HG03039 (cell line): ENCODE results near the gene ARSK.
"Not testable (repeated sequence)": the region's sequence is repeated elsewhere in the genome, so short reads cannot be mapped to it uniquely, and the experiment has no call there.

ENCODE experiments used
- ATAC-seq: cut with Tn5 transposase; IDR thresholded peaks from one replicate; pipeline ENCODE4 v1.9.1; 2021; ENCODE audit warnings: mild to moderate bottlenecking, moderate library complexity; ENCODE audit not compliant: unreplicated experiment

Gene ARSK

DNA sequence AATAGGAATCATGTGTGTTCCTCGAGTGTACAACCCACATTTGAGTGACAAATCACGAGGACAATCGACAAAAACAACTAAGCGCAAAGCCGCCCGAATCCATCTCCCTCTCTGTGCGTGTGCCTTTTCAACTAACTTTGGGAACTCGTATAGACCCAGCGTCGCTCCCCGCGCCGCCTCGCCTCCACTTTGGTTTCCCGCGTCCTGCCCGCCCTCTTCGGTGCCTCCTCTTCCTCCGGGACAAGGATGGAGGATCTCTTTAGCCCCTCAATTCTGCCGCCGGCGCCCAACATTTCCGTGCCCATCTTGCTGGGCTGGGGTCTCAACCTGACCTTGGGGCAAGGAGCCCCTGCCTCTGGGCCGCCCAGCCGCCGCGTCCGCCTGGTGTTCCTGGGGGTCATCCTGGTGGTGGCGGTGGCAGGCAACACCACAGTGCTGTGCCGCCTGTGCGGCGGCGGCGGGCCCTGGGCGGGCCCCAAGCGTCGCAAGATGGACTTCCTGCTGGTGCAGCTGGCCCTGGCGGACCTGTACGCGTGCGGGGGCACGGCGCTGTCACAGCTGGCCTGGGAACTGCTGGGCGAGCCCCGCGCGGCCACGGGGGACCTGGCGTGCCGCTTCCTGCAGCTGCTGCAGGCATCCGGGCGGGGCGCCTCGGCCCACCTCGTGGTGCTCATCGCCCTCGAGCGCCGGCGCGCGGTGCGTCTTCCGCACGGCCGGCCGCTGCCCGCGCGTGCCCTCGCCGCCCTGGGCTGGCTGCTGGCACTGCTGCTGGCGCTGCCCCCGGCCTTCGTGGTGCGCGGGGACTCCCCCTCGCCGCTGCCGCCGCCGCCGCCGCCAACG is 65.3 kb downstream of the ARSK start, which contains the start of gene GPR150:
Gene GPR150 (plus strand): TSS at position 58 of the 840 bp plus-strand sequence. CDS start 189 bp downstream, at position 247.
- ATAC-seq: peak; percentile 52

- peak; percentile 41 for ATAC-seq
These were observed 66.3 kb downstream of the ARSK start for GRCh38 chr5:95620870-95621838.

DNA sequence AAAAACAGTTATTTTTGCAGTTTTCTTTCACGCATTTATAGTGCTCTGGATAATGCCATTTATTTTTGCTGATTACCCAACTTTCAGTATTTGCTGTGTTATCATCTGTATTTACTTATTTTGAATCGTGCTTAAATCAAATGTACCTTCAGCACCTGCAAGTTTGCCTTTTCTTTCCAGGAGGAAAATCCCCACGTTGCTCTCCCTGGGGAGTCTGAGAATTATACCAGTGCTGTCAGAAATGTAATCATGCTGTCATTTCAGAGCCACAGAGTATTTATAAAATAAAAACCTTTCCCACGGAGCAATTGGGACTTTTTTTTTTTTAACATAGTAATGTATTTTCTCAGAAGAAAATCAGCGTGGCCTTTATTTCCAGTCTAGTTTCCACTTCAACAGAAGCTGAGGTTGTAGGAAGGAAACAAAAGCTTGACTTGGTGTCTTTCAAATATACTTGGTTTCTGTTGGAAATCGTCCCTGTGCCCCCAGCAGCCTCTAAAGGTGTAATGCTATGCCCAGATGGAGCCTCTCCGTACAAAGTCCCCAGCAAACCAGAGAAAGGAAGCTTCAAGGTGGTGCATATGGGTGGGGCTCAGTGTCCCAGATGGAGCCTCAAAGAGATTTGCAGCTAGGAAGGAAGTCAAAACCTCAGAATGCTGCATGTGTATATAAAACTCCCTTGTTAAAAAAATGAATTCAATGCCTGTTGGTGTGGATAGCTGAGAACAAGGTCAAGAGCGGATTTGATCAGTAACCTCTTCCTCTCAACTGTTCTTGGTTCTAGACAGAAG is 67.1 kb downstream of the ARSK start:
- ATAC-seq: no peak

DNA sequence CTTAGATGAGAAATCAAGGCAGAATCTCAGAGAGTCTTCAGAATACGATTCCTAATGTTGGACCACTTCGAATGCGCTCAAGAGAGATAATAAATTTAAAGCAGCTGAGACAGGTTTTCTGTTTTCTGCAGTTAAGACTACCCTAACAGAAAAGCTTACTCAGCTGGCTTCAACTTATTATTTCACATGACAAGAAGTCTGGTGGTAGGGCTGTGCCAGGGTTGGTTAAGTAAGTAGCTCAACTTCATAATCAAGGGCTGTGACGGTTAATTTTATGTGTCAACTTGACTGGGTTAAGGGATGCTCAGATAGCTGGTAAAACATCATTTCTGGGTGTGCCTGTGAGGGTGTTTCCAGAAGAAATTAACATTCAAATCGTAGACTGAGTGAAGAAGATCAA is 68.8 kb downstream of the ARSK start:
- ATAC-seq: no peak

DNA sequence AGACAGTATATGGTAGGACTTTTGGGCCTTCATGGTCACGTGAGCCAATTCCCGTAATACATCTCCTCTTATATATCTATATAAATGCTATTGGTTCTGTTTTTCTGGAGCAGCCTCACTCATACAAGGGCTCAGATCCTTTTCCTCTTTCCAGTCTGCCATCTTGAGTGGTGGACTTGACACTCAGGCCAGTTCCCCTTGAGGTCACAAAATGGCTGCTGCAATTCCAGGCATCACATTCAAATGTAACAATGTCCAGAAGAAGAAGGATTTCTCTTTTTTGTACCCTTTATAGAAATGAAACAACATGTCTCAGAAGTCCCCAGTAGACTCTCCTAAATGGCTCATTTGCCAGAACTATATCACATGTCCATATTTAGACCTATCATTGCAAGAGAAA is 69.5 kb downstream of the ARSK start:
- no peak for ATAC-seq

DNA sequence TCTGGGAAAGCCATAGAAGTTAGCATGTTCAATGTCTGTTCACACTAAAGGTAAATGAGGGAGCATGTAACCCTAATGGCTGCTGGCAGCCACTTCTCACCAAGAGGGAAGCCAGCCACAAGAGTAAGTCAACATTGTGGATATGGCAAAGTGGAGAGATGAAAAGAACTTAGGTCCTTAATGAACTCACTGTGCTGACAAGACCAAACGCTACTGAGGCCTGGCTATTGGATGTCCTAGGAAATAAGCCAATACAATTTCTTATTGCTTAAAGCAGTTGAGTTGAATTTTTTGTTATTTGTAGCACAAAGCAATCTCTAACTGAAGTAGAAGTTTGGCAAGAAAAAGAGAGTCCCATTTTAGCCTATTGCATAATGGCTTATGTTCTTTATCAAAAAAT is 71.8 kb downstream of the ARSK start:
- no peak for ATAC-seq

GRCh38 chr5:95627971-95628810 is 73.3 kb downstream of the ARSK start:
- ATAC-seq: no peak

DNA sequence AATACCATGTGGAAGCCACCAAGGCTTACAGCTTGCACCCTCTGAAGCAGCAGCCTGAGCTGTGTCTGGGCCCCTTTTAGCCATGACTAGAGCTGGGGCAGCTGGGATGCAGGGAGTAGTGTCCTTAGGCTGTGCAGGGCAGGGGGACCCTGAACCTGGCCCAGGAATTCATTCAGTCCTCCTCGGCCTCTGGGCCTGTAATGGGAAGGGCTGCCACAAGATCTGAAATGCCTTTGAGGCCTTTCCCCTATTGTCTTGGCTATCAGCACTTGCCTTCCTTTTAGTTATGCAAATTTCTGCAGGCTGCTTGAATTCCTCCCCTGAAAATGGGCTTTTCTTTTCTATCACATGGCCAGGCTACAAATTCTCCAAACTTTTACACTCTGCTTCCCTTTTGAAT is 74.0 kb downstream of the ARSK start:
- ATAC-seq: no peak

GRCh38 chr5:95630394-95630917 is 75.6 kb downstream of the ARSK start:
- no peak for ATAC-seq

DNA sequence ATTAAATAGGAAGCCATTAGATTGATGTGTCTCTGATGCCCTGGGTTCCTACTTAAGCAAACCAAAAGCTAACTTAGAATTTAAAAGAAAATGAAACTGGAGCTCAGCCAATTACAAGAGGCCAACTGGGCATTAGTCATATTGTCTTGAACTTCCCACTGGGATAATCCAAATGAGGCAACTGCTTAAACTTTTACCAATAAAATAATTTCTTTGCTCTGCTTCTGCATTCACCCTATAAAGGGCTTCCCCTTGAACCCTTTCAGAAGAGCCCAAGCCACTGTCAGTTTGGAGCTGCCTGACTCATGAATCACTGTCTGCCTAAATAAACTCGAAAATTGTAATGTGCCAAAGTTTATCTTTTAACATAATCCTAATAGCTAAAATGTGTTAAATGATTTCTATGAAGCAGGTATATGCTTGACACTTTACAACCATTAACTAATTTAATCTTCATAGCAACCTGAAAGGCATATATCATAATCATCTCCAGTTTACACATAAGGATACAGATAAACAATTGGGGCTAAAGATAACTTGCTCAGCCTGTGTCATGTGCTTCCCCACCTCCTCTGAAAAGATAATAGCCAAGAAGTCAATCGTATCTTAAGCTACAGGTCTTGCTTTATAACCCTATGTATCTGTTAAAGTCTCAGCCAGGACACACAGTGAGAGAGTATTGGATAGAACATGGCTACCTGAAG is 76.5 kb downstream of the ARSK start:
- no peak for ATAC-seq

DNA sequence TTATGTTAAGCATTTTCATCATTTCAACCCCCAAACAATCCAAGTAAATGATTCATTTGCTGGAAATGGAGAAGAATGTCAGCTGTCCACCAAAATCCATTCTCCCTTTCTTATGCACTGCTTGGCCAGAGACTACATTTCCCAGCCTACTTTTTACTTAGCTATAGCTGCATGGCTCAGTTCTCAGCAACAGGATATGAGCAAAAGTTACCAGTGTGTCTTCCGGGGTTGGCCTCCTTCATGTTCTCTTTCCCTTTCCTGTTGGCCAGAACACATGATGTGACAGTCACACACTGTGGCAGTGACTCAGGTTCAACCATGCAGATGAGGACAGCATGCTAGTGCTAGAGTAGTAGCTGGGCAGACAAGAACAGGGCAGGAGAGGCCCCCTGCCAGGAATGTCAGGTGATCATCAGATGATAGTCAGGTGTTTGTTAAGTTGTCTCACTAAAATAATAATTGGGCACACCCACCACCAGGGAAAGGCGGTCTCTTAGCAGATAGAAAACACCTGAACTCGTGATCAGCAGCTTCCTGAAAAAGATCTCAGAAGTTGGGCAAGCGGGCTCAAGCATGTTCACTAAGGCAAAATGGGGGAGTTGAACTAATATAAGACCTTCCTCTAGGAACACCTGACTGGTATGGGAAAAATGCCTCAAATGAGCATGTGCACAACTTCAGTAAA is 77.2 kb downstream of the ARSK start:
- peak; percentile 51 for ATAC-seq

DNA sequence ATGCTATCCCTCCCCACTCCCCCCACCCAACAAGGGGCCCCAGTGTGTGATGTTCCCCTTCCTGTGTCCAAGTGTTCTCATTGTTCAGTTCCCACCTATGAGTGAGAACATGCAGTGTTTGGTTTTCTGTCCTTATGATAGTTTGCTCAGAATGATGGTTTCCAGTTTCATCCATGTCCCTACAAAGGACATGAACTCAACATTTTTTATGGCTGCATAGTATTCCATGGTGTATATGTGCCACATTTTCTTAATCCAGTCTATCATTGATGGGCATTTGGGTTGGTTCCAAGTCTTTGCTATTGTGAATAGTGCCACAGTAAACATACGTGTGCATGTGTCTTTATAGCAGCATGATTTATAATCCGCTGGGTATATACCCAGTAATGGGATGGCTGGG is 78.0 kb downstream of the ARSK start:
- not testable (repeated sequence) for ATAC-seq

DNA sequence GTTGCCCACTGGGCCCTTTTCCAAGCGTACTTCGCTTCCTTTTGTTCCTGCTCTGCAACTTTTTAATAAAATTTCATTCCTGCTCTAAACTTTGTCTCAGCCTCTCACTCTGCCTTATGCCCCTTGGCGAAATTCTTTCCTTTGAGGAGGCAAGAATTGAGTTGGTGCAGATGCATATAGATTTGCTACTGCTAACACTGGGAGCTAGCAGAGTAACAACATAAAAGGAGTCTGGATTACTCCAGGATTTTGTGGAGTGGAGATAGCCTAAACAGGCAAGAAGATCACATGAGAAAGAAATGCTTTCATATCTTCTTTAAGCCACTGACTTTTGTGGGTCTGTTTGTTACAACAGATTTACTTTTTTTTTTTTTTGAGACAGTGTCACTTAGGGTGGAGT is 78.8 kb downstream of the ARSK start:
- no peak for ATAC-seq

- no peak for ATAC-seq
These were observed 79.2 kb downstream of the ARSK start for GRCh38 chr5:95634081-95634480.

GRCh38 chr5:95638632-95639031 is 83.7 kb downstream of the ARSK start:
- ATAC-seq: no peak

DNA sequence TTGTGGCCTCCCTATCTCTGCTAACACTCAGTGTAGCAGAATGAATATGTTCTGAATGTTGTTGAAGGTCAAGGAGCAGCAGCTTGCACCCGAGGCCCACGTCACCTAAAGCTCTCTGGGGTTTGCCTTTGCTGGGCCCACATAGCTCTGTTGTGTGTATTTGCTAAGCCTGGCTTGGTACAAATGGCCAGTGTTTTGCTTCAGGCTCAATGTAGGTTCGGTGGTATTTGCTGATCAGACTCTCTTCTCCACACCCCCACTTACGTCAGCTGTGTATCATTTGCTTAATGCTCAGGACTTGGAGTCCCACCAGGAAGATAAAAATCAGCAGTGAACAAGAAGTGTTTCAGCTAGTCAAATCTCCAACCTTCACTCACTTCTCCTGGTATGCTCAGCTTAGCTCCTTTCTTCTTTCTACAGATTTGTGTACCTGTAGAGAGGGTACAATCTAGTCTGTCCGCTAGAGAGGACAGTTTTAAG is 86.9 kb downstream of the ARSK start:
- no peak for ATAC-seq

DNA sequence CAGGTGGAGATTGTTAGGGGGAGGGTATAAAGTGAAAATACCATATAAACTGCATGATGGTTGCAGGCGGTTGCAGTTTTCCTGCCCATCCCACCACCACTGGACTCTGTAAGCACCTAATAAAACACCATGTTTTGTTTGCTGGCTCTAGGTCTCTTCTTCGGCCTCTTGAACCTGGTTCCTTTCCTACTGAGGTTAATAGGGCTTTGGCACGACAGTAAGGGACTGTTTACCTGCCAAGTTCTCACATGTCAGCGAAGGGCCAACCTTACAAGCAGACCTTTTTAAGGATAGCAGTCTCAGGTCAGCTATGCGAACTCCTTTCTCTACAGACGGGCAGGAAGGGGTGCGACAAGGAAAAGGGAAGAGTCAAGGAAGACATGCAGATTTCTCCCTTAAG is 88.3 kb downstream of the ARSK start:
- ATAC-seq: no peak

DNA sequence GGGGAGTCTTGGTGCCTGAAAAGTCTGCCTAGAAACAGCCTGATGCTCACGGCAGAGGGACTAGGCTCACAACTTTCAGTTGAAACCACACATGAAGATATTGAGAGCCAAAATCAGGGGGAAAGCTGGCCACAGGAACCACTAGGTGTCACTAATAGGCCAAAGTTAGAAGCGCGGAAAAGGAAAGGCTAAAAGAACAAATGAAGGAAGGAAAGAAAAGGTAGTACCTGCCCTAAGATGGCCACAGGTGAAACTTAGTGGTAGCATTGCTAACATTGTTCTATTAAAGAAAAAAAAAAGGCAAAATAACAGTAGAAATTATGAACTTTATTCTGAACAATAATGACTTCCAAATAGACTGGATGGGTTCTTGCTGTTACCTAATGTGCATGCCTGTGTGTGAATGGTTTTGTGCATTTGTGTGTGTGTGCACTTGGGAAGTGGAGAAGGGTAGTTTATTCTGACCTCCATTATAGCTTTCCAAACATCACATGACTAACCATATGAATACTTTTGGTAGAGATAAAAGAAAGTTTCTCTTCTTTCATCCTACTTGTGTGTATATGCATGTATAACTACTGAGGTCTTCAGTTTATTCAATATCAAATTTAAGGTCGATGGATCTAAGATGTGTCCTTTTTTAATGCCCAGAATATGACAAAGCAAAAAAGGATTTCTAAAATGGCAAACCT is 89.6 kb downstream of the ARSK start:
- ATAC-seq: peak; percentile 28
